HG03064 (cell line): ENCODE results near the gene RGS7BP.

Source experiments
- ATAC-seq: cut with Tn5 transposase; IDR thresholded peaks from one replicate; pipeline ENCODE4 v1.9.1; 2021; ENCODE audit warnings: low read depth; ENCODE audit not compliant: unreplicated experiment

RGS7BP gene

GRCh38 chr5:64628901-64629300, 123.1 kb downstream of the RGS7BP start:
- no peak for ATAC-seq

- ATAC-seq, result no peak
These were observed 124.0 kb downstream of the RGS7BP start for GRCh38 chr5:64629841-64630240.

- no peak for ATAC-seq
These were observed 126.4 kb downstream of the RGS7BP start for GRCh38 chr5:64632251-64632650.

GRCh38 chr5:64634997-64635686, 129.3 kb downstream of the RGS7BP start:
- ATAC-seq, result no peak

GRCh38 chr5:64637144-64637543, 131.3 kb downstream of the RGS7BP start:
- no peak for ATAC-seq

GRCh38 chr5:64637837-64638443, 132.1 kb downstream of the RGS7BP start:
- no peak for ATAC-seq

GRCh38 chr5:64644831-64645230, 139.0 kb downstream of the RGS7BP start:
- ATAC-seq, result no peak

- no peak for ATAC-seq
These were observed 140.4 kb downstream of the RGS7BP start for GRCh38 chr5:64646169-64646568.

GRCh38 chr5:64649512-64649911, 143.7 kb downstream of the RGS7BP start:
- ATAC-seq, result no peak

- ATAC-seq, result no peak
These were observed 148.1 kb downstream of the RGS7BP start for GRCh38 chr5:64653766-64654560.

GRCh38 chr5:64654561-64654938, 148.7 kb downstream of the RGS7BP start:
- ATAC-seq, result no peak

GRCh38 chr5:64655596-64655995, 149.8 kb downstream of the RGS7BP start:
- ATAC-seq, result no peak

- no peak for ATAC-seq
These were observed 153.5 kb downstream of the RGS7BP start for GRCh38 chr5:64659289-64659688.
